H1 (cell line): ENCODE data around the gene TLE3. TPM values are rescaled to one million over a fixed set of nuclear protein-coding genes. Genes with fewer than 3 reads are reported as not detected.

Source experiments
- polyA plus RNA-seq, 7 experiments: library from polyadenylated mRNA; depleted of rRNA in 3 of 7; stranded (reverse) in 5 of 7; unstranded in 2 of 7; fragments of >200 nt in 5 of 7; fragments of 200-250 nt in 2 of 7; gene quantifications; 1 replicate in 5 of 7; 2 replicates in 1 of 7; 4 replicates in 1 of 7; pipeline versions ENCODE4 v1.2.1 to v1.2.3, GENCODE V29; 2011 to 2013; ENCODE audit warnings: missing spikeins in 2 of 7, mixed read lengths in 2 of 7
- total RNA-seq: library from RNA; stranded (reverse); fragmentation: NEBNext Ultra II Directional; extraction: Animal tissue kit (Norgen Biotek cat#: 25700); gene quantifications from 2 replicates; pipeline ENCODE4 v1.2.1, GENCODE V29; 2021
- TF ChIP-seq, protein P1 (sequence below): fragments of 300-600 bp; sonication (generic); IDR thresholded peaks from 2 replicates; pipeline ENCODE4 v1.7.1; 2012; ENCODE audit warnings: low read length, moderate library complexity, mild to moderate bottlenecking, inconsistent platforms; ENCODE audit not compliant: insufficient replicate concordance

TLE3 gene
- total and polyA plus RNA-seq, 2 of the 8 experiments (the other 6 are each of a cell fraction or from before 2014, with no cell fraction given) = 25.1 to 61.2 TPM

- TF ChIP-seq, protein P1, sequence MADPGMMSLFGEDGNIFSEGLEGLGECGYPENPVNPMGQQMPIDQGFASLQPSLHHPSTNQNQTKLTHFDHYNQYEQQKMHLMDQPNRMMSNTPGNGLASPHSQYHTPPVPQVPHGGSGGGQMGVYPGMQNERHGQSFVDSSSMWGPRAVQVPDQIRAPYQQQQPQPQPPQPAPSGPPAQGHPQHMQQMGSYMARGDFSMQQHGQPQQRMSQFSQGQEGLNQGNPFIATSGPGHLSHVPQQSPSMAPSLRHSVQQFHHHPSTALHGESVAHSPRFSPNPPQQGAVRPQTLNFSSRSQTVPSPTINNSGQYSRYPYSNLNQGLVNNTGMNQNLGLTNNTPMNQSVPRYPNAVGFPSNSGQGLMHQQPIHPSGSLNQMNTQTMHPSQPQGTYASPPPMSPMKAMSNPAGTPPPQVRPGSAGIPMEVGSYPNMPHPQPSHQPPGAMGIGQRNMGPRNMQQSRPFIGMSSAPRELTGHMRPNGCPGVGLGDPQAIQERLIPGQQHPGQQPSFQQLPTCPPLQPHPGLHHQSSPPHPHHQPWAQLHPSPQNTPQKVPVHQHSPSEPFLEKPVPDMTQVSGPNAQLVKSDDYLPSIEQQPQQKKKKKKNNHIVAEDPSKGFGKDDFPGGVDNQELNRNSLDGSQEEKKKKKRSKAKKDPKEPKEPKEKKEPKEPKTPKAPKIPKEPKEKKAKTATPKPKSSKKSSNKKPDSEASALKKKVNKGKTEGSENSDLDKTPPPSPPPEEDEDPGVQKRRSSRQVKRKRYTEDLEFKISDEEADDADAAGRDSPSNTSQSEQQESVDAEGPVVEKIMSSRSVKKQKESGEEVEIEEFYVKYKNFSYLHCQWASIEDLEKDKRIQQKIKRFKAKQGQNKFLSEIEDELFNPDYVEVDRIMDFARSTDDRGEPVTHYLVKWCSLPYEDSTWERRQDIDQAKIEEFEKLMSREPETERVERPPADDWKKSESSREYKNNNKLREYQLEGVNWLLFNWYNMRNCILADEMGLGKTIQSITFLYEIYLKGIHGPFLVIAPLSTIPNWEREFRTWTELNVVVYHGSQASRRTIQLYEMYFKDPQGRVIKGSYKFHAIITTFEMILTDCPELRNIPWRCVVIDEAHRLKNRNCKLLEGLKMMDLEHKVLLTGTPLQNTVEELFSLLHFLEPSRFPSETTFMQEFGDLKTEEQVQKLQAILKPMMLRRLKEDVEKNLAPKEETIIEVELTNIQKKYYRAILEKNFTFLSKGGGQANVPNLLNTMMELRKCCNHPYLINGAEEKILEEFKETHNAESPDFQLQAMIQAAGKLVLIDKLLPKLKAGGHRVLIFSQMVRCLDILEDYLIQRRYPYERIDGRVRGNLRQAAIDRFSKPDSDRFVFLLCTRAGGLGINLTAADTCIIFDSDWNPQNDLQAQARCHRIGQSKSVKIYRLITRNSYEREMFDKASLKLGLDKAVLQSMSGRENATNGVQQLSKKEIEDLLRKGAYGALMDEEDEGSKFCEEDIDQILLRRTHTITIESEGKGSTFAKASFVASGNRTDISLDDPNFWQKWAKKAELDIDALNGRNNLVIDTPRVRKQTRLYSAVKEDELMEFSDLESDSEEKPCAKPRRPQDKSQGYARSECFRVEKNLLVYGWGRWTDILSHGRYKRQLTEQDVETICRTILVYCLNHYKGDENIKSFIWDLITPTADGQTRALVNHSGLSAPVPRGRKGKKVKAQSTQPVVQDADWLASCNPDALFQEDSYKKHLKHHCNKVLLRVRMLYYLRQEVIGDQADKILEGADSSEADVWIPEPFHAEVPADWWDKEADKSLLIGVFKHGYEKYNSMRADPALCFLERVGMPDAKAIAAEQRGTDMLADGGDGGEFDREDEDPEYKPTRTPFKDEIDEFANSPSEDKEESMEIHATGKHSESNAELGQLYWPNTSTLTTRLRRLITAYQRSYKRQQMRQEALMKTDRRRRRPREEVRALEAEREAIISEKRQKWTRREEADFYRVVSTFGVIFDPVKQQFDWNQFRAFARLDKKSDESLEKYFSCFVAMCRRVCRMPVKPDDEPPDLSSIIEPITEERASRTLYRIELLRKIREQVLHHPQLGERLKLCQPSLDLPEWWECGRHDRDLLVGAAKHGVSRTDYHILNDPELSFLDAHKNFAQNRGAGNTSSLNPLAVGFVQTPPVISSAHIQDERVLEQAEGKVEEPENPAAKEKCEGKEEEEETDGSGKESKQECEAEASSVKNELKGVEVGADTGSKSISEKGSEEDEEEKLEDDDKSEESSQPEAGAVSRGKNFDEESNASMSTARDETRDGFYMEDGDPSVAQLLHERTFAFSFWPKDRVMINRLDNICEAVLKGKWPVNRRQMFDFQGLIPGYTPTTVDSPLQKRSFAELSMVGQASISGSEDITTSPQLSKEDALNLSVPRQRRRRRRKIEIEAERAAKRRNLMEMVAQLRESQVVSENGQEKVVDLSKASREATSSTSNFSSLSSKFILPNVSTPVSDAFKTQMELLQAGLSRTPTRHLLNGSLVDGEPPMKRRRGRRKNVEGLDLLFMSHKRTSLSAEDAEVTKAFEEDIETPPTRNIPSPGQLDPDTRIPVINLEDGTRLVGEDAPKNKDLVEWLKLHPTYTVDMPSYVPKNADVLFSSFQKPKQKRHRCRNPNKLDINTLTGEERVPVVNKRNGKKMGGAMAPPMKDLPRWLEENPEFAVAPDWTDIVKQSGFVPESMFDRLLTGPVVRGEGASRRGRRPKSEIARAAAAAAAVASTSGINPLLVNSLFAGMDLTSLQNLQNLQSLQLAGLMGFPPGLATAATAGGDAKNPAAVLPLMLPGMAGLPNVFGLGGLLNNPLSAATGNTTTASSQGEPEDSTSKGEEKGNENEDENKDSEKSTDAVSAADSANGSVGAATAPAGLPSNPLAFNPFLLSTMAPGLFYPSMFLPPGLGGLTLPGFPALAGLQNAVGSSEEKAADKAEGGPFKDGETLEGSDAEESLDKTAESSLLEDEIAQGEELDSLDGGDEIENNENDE = no peak
- TF ChIP-seq, all 59 proteins: peak for 1
Measured at GRCh38 chr15:70103880-70104626, 6.3 kb upstream of the TLE3 start (continued).
